ENCODE data around the gene FMN2. TPM values are rescaled to one million over a fixed set of nuclear protein-coding genes. Genes with fewer than 3 reads are reported as not detected.

Gene FMN2
- total RNA-seq, 1 experiment from 2014 or later = not detected

DNA sequence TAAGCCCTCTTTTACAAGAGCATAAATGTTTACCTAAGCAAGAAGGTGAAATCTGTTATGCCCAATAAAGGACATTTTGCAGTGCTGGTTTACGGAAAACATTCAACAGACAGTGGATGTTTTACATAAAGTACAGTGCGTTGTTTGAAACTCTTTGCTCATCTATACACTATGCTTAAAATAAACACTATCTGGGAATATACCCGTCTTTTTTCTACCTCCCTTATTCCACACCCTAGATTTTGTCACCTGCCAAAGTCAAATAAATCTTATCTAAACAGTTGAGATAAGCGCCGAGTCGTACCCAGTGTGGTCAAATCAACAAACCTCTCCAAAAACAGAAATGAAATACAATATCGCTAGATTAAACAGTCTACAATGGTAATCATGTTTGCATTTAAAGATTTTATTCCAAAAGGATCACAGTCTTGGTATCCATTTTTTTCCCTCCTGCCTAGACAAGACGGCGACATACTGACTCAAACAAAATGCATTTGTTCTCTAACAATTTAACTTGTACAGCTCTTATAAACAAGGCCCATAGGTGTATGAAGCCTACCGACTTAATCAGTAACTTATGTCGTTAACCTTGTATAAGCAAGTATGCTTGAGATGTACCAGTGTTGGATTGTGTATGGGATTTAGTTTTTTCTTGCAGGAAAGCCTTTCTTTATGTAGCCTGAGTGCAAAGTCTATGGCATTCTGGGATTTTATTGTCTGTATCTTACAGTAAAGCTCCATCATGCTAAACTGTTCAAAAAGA lies 189.1 kb downstream of the FMN2 start:
- DNase-seq = no peak
- TF ChIP-seq, protein P1, sequence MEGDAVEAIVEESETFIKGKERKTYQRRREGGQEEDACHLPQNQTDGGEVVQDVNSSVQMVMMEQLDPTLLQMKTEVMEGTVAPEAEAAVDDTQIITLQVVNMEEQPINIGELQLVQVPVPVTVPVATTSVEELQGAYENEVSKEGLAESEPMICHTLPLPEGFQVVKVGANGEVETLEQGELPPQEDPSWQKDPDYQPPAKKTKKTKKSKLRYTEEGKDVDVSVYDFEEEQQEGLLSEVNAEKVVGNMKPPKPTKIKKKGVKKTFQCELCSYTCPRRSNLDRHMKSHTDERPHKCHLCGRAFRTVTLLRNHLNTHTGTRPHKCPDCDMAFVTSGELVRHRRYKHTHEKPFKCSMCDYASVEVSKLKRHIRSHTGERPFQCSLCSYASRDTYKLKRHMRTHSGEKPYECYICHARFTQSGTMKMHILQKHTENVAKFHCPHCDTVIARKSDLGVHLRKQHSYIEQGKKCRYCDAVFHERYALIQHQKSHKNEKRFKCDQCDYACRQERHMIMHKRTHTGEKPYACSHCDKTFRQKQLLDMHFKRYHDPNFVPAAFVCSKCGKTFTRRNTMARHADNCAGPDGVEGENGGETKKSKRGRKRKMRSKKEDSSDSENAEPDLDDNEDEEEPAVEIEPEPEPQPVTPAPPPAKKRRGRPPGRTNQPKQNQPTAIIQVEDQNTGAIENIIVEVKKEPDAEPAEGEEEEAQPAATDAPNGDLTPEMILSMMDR (IDR thresholded peaks at IDR 0.05; ENCODE audit: insufficient read depth in 1 of 2, low read depth in 1 of 2, low read length in 1 of 2, severe bottlenecking in 1 of 2, unreplicated experiment in 1 of 2) = no peak
- Mint-ChIP-seq H3K4me3 (ENCODE audit: unreplicated experiment) (no peak overlapping the region), H3K27ac (ENCODE audit: unreplicated experiment) (no peak overlapping the region), H3K4me1 (ENCODE audit: low read depth, unreplicated experiment) (no peaks in the 10 kb centered on the region), H3K27me3 (ENCODE audit: insufficient read depth, unreplicated experiment) (peaks cover 6% of the 10 kb centered on the region), H3K9me3 (ENCODE audit: unreplicated experiment) (peaks cover 8% of the 10 kb centered on the region), H3K36me3 (ENCODE audit: insufficient read depth, unreplicated experiment) (no peaks in the 10 kb centered on the region)
- intact Hi-C loops (cut with micrococcal nuclease; ENCODE audit: unreplicated experiment) = loop anchor here (10.0 kb wide), 1 partner anchor 414 kb away; no protein-coding TSS in a partner anchor
- Histone ChIP-seq H3K9me3 (no peaks in the 10 kb centered on the region), H3K4me3 (ENCODE audit: low read depth, low read length) (no peak overlapping the region), H3K4me1 (peaks cover 6% of the 10 kb centered on the region; the same call in 1 of the 2 replicates), H3K27me3 (replicated peaks; ENCODE audit: control insufficient read depth, insufficient read depth, low read length) (no peaks in the 10 kb centered on the region), H3K36me3 (ENCODE audit: control insufficient read depth, insufficient read depth, low read length) (no peaks in the 10 kb centered on the region)
- POLR2A ChIA-PET = no interaction called here
- CTCF ChIA-PET = no interaction called here
- BruUV-seq (replicated peaks) = no TSS peak

DNA sequence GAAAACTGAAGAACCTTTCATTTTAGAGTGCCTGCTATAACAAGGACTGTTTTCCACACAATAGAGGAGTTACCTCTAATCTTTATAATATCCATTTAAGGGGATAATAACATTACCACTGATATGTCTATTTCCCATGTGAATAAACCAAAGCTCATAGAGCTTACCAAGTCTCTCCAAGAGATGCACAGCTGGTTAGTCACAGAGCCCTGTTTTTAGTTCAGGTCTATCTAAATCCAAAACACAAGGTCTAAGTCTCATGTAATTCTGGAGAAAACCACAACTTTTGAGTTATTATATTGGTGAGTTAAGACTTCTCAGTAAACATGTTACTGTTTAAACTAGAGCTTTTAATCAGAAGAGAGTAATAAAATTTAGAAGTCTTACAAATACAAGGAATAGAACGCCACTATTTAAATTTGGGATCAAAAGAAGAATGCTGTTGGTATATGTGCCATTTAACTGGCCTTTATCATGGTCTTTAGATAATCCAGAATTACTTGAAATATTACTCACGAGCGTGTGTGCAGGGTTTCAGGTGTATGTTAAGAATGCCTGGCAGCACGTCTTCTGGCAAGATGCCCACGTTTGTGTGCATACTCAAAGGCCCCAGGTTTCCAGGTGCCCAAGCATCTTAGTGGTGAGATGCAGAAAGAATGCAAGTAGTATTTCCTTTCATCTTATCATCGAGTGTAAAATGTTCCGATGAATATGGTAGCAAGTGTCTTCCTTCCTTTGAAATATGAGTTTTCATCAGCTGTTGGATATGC lies 190.6 kb downstream of the FMN2 start:
- H3K36me3 Mint-ChIP-seq (ENCODE audit: insufficient read depth, unreplicated experiment) = no peaks in the 10 kb centered on the region
- no peak overlapping the region for H3K4me3 Mint-ChIP-seq (ENCODE audit: unreplicated experiment)
- intact Hi-C loops (cut with micrococcal nuclease; ENCODE audit: unreplicated experiment) = loop anchor here (10.0 kb wide), 1 partner anchor 413 kb away; no protein-coding TSS in a partner anchor
- no peaks in the 10 kb centered on the region for H3K4me1 Mint-ChIP-seq (ENCODE audit: low read depth, unreplicated experiment)
- peaks cover 6% of the 10 kb centered on the region for H3K27me3 Mint-ChIP-seq (ENCODE audit: insufficient read depth, unreplicated experiment)
- ChIA-PET CTCF (no interaction called here), POLR2A (no interaction called here)
- H3K9me3 Mint-ChIP-seq (ENCODE audit: unreplicated experiment) = no peaks in the 10 kb centered on the region
- H3K27ac Mint-ChIP-seq (ENCODE audit: unreplicated experiment) = no peak overlapping the region
- no peaks in the 10 kb centered on the region for H3K36me3 ChIP-seq (ENCODE audit: control insufficient read depth, insufficient read depth, low read length)
- no TSS peak for BruUV-seq (replicated peaks)
- TF ChIP-seq, protein P1 (IDR thresholded peaks at IDR 0.05; ENCODE audit: insufficient read depth in 1 of 2, low read depth in 1 of 2, low read length in 1 of 2, severe bottlenecking in 1 of 2, unreplicated experiment in 1 of 2) = no peak
- H3K4me3 ChIP-seq (ENCODE audit: low read depth, low read length) = no peak overlapping the region
- no peaks in the 10 kb centered on the region for H3K27me3 ChIP-seq (replicated peaks; ENCODE audit: control insufficient read depth, insufficient read depth, low read length)
- DNase-seq = no peak
- no peaks in the 10 kb centered on the region for H3K9me3 ChIP-seq
- H3K4me1 ChIP-seq = peaks cover 6% of the 10 kb centered on the region; the same call in 1 of the 2 replicates

DNA sequence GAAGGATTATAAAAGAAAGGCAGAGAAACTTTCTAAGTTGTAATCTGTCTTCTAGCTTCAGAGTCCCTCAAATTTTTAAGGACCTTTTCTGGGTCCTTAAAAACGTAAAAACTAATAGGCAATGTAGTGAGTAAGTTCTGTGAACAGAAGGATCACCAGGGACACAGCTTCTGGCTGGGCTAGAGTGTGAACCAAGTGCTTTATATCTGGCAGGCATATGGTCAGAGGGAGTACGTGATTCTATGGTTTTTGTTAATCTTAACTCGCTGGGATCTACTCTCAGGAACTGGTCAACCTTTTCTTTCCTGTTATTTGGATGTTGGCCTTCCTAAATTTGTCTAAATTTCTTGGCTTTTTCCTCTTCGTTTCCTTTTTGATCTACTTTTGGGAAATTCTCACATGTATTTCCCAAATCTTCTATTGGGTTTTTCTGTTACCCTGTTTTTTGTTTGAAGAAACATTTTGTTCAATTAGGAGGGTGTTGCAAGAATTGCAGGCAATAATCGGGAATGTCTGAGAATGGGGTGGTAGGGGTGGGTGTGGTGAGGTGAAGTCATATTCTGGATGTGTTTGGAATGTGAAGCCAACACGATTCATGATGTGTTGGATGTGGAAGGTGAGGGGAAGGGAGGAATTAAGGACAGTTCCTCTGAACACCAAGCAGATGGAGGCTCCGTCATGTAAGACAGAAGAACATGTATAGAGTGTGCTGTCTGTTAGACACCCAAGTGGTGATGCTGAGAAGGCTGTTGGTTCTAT lies 193.2 kb downstream of the FMN2 start:
- H3K36me3 Mint-ChIP-seq (ENCODE audit: insufficient read depth, unreplicated experiment) = no peaks in the 10 kb centered on the region
- ChIA-PET CTCF (no interaction called here), POLR2A (no interaction called here)
- Histone ChIP-seq H3K4me3 (ENCODE audit: low read depth, low read length) (no peak overlapping the region), H3K9me3 (no peaks in the 10 kb centered on the region), H3K36me3 (ENCODE audit: control insufficient read depth, insufficient read depth, low read length) (no peaks in the 10 kb centered on the region), H3K27me3 (replicated peaks; ENCODE audit: control insufficient read depth, insufficient read depth, low read length) (no peaks in the 10 kb centered on the region), H3K4me1 (peaks cover 6% of the 10 kb centered on the region; the same call in 1 of the 2 replicates)
- peaks cover 6% of the 10 kb centered on the region for H3K27me3 Mint-ChIP-seq (ENCODE audit: insufficient read depth, unreplicated experiment)
- no peaks in the 10 kb centered on the region for H3K4me1 Mint-ChIP-seq (ENCODE audit: low read depth, unreplicated experiment)
- TF ChIP-seq, protein P1 (IDR thresholded peaks at IDR 0.05; ENCODE audit: insufficient read depth in 1 of 2, low read depth in 1 of 2, low read length in 1 of 2, severe bottlenecking in 1 of 2, unreplicated experiment in 1 of 2) = no peak
- H3K27ac Mint-ChIP-seq (ENCODE audit: unreplicated experiment) = no peak overlapping the region
- no peaks in the 10 kb centered on the region for H3K9me3 Mint-ChIP-seq (ENCODE audit: unreplicated experiment)
- no peak for DNase-seq
- BruUV-seq (replicated peaks) = no TSS peak
- intact Hi-C loops (cut with micrococcal nuclease; ENCODE audit: unreplicated experiment) = loop anchor here (10.0 kb wide), 1 partner anchor 410 kb away; no protein-coding TSS in a partner anchor
- no peak overlapping the region for H3K4me3 Mint-ChIP-seq (ENCODE audit: unreplicated experiment)
